ENCODE results near the gene PARD3. TPM values are rescaled to one million over a fixed set of nuclear protein-coding genes. Genes with fewer than 3 reads are reported as not detected.

The PARD3 gene
- total RNA-seq, 1 experiment from 2014 or later: 154 TPM

- Histone ChIP-seq H3K4me1 (ENCODE audit: insufficient read depth, low read length) (peaks cover 57% of the 10 kb centered on the region), H3K36me3 (ENCODE audit: low read depth, low read length) (no peaks in the 10 kb centered on the region), H3F3A (ENCODE audit: low read length, unreplicated experiment) (peaks cover 16% of the 10 kb centered on the region), H3K9me3 (ENCODE audit: low read length) (no peaks in the 10 kb centered on the region), H3K27ac (ENCODE audit: low read length) (no peak overlapping the region), H3K9ac (ENCODE audit: low read length) (no peak overlapping the region), H3K9me2 (replicated peaks; ENCODE audit: low read length) (no peaks in the 10 kb centered on the region), H2AFZ (ENCODE audit: low read length) (no peak overlapping the region), H3K79me2 (ENCODE audit: low read length) (peaks cover 41% of the 10 kb centered on the region), H3K27me3 (ENCODE audit: low read length) (no peaks in the 10 kb centered on the region), H3K4me3 (ENCODE audit: low read length) (no peak overlapping the region), H3K4me2 (ENCODE audit: low read length) (no peak overlapping the region), H4K20me1 (ENCODE audit: low read length) (peaks cover 12% of the 10 kb centered on the region; the same call in 1 of the 2 replicates)
- DNase-seq: no peak
- no peak for ATAC-seq
- ChIA-PET POLR2A (ENCODE audit: unreplicated experiment) (interaction anchor here (0.7 kb wide), 2 partner anchors 59 to 144 kb away, joined by 3 to 5 read pairs; no protein-coding TSS in a partner anchor), CTCF (no interaction called here)
- no peak for TF ChIP-seq EZH2phosphoT487 (IDR thresholded peaks at IDR 0.05; ENCODE audit: borderline replicate concordance, low read length)
- no peak for TF ChIP-seq EZH2 (IDR thresholded peaks at IDR 0.05; ENCODE audit: low read length, unreplicated experiment)
- no peak for TF ChIP-seq CTCF (conservative IDR thresholded peaks at IDR 0.05; ENCODE audit: low read depth, low read length)
- intact Hi-C loops (cut with micrococcal nuclease): no loop called here
- no TSS peak for BruUV-seq (replicated peaks)
Observed at GRCh38 chr10:34578468-34578867, 236.6 kb downstream of the PARD3 start.

GRCh38 chr10:34576797-34577196 lies 238.3 kb downstream of the PARD3 start:
- Histone ChIP-seq H3K4me3 (ENCODE audit: low read length) (no peak overlapping the region), H3K27me3 (ENCODE audit: low read length) (no peaks in the 10 kb centered on the region), H2AFZ (ENCODE audit: low read length) (no peak overlapping the region), H3K36me3 (ENCODE audit: low read depth, low read length) (no peaks in the 10 kb centered on the region), H3K9me2 (replicated peaks; ENCODE audit: low read length) (no peaks in the 10 kb centered on the region), H3K9me3 (ENCODE audit: low read length) (no peaks in the 10 kb centered on the region), H3K4me2 (ENCODE audit: low read length) (no peak overlapping the region), H3K79me2 (ENCODE audit: low read length) (peaks cover 36% of the 10 kb centered on the region), H3K27ac (ENCODE audit: low read length) (no peak overlapping the region), H3K9ac (ENCODE audit: low read length) (no peak overlapping the region), H3F3A (ENCODE audit: low read length, unreplicated experiment) (peaks cover 9% of the 10 kb centered on the region), H3K4me1 (ENCODE audit: insufficient read depth, low read length) (peaks cover 41% of the 10 kb centered on the region), H4K20me1 (ENCODE audit: low read length) (peaks cover 3% of the 10 kb centered on the region; the same call in 1 of the 2 replicates)
- no peak for TF ChIP-seq EZH2 (IDR thresholded peaks at IDR 0.05; ENCODE audit: low read length, unreplicated experiment)
- DNase-seq: no peak
- intact Hi-C loops (cut with micrococcal nuclease): loop anchor here (2.0 kb wide), 1 partner anchor 28 kb away; no protein-coding TSS in a partner anchor
- ChIA-PET POLR2A (ENCODE audit: unreplicated experiment) (interaction anchor here (0.7 kb wide), 1 partner anchor 274 kb away, joined by 4 read pairs; no protein-coding TSS in a partner anchor), CTCF (no interaction called here)
- no TSS peak for BruUV-seq (replicated peaks)
- ATAC-seq: no peak

- no peaks in the 10 kb centered on the region for H3K9me2 ChIP-seq (replicated peaks; ENCODE audit: low read length)
- peaks cover 5% of the 10 kb centered on the region for H3F3A ChIP-seq (ENCODE audit: low read length, unreplicated experiment)
- no peaks in the 10 kb centered on the region for H3K27me3 ChIP-seq (ENCODE audit: low read length)
- POLR2A ChIA-PET (ENCODE audit: unreplicated experiment): no interaction called here
- H3K4me3 ChIP-seq (ENCODE audit: low read length): no peak overlapping the region
- H3K36me3 ChIP-seq (ENCODE audit: low read depth, low read length): no peaks in the 10 kb centered on the region
- no peak overlapping the region for H3K9ac ChIP-seq (ENCODE audit: low read length)
- no peak overlapping the region for H3K27ac ChIP-seq (ENCODE audit: low read length)
- no peaks in the 10 kb centered on the region for H3K9me3 ChIP-seq (ENCODE audit: low read length)
- TF ChIP-seq CTCF (conservative IDR thresholded peaks at IDR 0.05; ENCODE audit: low read depth, low read length) (no peak), EZH2phosphoT487 (IDR thresholded peaks at IDR 0.05; ENCODE audit: borderline replicate concordance, low read length) (no peak), EZH2 (IDR thresholded peaks at IDR 0.05; ENCODE audit: low read length, unreplicated experiment) (no peak)
- ATAC-seq (peak; percentile 27), DNase-seq (peak; percentile 84)
- no peak overlapping the region for H3K4me2 ChIP-seq (ENCODE audit: low read length)
- H3K4me1 ChIP-seq (ENCODE audit: insufficient read depth, low read length): peaks cover 35% of the 10 kb centered on the region
- CTCF ChIA-PET: no interaction called here
- intact Hi-C loops (cut with micrococcal nuclease): loop anchor here (2.0 kb wide), 1 partner anchor 27 kb away; no protein-coding TSS in a partner anchor
- BruUV-seq (replicated peaks): no TSS peak
- no peak overlapping the region for H2AFZ ChIP-seq (ENCODE audit: low read length)
- H4K20me1 ChIP-seq (ENCODE audit: low read length): no peaks in the 10 kb centered on the region
- peaks cover 38% of the 10 kb centered on the region for H3K79me2 ChIP-seq (ENCODE audit: low read length)
Observed at GRCh38 chr10:34575882-34576281, 239.2 kb downstream of the PARD3 start.
